ENCODE measurements around the gene HLA-DQA1.

- TF ChIP-seq POLR2A (IDR thresholded peaks at IDR 0.05; ENCODE audit: low read length): no peak
- TF ChIP-seq GATA1 (IDR thresholded peaks at IDR 0.05; ENCODE audit: low read depth, low read length): no peak
Observed at GRCh38 chr6:32669240-32669639, 32.0 kb downstream of the HLA-DQA1 start.
